ENCODE results near the gene TCTN1.

Gene TCTN1

GRCh38 chr12:110637869-110638441 is 24.0 kb downstream of the TCTN1 start:
- H3K9ac ChIP-seq (ENCODE audit: low read length) = no peak overlapping the region; the same call in 1 of the 2 replicates
- no peaks in the 10 kb centered on the region for H3K9me2 ChIP-seq (ENCODE audit: low read depth, low read length)
- H3K27me3 ChIP-seq (ENCODE audit: insufficient read depth, low read length) = no peaks in the 10 kb centered on the region
- no peaks in the 10 kb centered on the region for H3K9me3 ChIP-seq (ENCODE audit: low read length)
- peak overlapping the region; percentile 97 for H3K27ac ChIP-seq (ENCODE audit: low read depth, low read length, poor library complexity, severe bottlenecking)
- H4K20me1 ChIP-seq (ENCODE audit: insufficient read depth, low read length) = no peaks in the 10 kb centered on the region
- no peak overlapping the region for H3K4me3 ChIP-seq (ENCODE audit: low read depth, low read length, poor library complexity, severe bottlenecking)
- peaks cover 98% of the 10 kb centered on the region for H3K4me1 ChIP-seq (ENCODE audit: insufficient read depth, low read length, severe bottlenecking)
- H3K79me2 ChIP-seq (ENCODE audit: insufficient read depth, low read length) = peaks cover 7% of the 10 kb centered on the region; the same call in 1 of the 2 replicates
- H2AFZ ChIP-seq (ENCODE audit: low read length) = no peak overlapping the region
- no peak overlapping the region; the same call in 1 of the 2 replicates for H3K4me2 ChIP-seq (ENCODE audit: low read length)
- H3K36me3 ChIP-seq (ENCODE audit: insufficient read depth, low read length) = no peaks in the 10 kb centered on the region
- no peaks in the 10 kb centered on the region for H3F3A ChIP-seq (ENCODE audit: insufficient read depth, low read length)
- TF ChIP-seq EZH2 (IDR thresholded peaks at IDR 0.05; ENCODE audit: borderline replicate concordance, low read length) = no peak
- TF ChIP-seq CTCF (IDR thresholded peaks at IDR 0.05; ENCODE audit: low read length) = no peak

GRCh38 chr12:110638796-110639195 is 24.9 kb downstream of the TCTN1 start:
- H4K20me1 ChIP-seq (ENCODE audit: insufficient read depth, low read length) = no peaks in the 10 kb centered on the region
- H3K27me3 ChIP-seq (ENCODE audit: insufficient read depth, low read length) = no peaks in the 10 kb centered on the region
- no peaks in the 10 kb centered on the region for H3F3A ChIP-seq (ENCODE audit: insufficient read depth, low read length)
- H3K4me2 ChIP-seq (ENCODE audit: low read length) = peak overlapping the region; percentile 60; the same call in 1 of the 2 replicates
- no peak overlapping the region; the same call in 1 of the 2 replicates for H3K9ac ChIP-seq (ENCODE audit: low read length)
- no peaks in the 10 kb centered on the region for H3K36me3 ChIP-seq (ENCODE audit: insufficient read depth, low read length)
- H3K9me3 ChIP-seq (ENCODE audit: low read length) = no peaks in the 10 kb centered on the region
- peaks cover 7% of the 10 kb centered on the region; the same call in 1 of the 2 replicates for H3K79me2 ChIP-seq (ENCODE audit: insufficient read depth, low read length)
- TF ChIP-seq CTCF (IDR thresholded peaks at IDR 0.05; ENCODE audit: low read length) = no peak
- no peak for TF ChIP-seq EZH2 (IDR thresholded peaks at IDR 0.05; ENCODE audit: borderline replicate concordance, low read length)
- H3K27ac ChIP-seq (ENCODE audit: low read depth, low read length, poor library complexity, severe bottlenecking) = peak overlapping the region; percentile 97
- no peaks in the 10 kb centered on the region for H3K9me2 ChIP-seq (ENCODE audit: low read depth, low read length)
- H2AFZ ChIP-seq (ENCODE audit: low read length) = no peak overlapping the region
- H3K4me1 ChIP-seq (ENCODE audit: insufficient read depth, low read length, severe bottlenecking) = peaks cover 99% of the 10 kb centered on the region
- H3K4me3 ChIP-seq (ENCODE audit: low read depth, low read length, poor library complexity, severe bottlenecking) = no peak overlapping the region

- H3K27ac ChIP-seq (ENCODE audit: low read depth, low read length, poor library complexity, severe bottlenecking) = peak overlapping the region; percentile 97
- peak overlapping the region; percentile 68; the same call in 1 of the 2 replicates for H3K9ac ChIP-seq (ENCODE audit: low read length)
- no peak for TF ChIP-seq EZH2 (IDR thresholded peaks at IDR 0.05; ENCODE audit: borderline replicate concordance, low read length)
- no peak for TF ChIP-seq CTCF (IDR thresholded peaks at IDR 0.05; ENCODE audit: low read length)
- H3F3A ChIP-seq (ENCODE audit: insufficient read depth, low read length) = no peaks in the 10 kb centered on the region
- H3K4me3 ChIP-seq (ENCODE audit: low read depth, low read length, poor library complexity, severe bottlenecking) = peak overlapping the region; percentile 61
- peaks cover 7% of the 10 kb centered on the region; the same call in 1 of the 2 replicates for H3K79me2 ChIP-seq (ENCODE audit: insufficient read depth, low read length)
- no peaks in the 10 kb centered on the region for H3K36me3 ChIP-seq (ENCODE audit: insufficient read depth, low read length)
- peaks cover 99% of the 10 kb centered on the region for H3K4me1 ChIP-seq (ENCODE audit: insufficient read depth, low read length, severe bottlenecking)
- H3K9me3 ChIP-seq (ENCODE audit: low read length) = no peaks in the 10 kb centered on the region
- H3K9me2 ChIP-seq (ENCODE audit: low read depth, low read length) = no peaks in the 10 kb centered on the region
- H4K20me1 ChIP-seq (ENCODE audit: insufficient read depth, low read length) = no peaks in the 10 kb centered on the region
- no peaks in the 10 kb centered on the region for H3K27me3 ChIP-seq (ENCODE audit: insufficient read depth, low read length)
- peak overlapping the region; percentile 60 for H3K4me2 ChIP-seq (ENCODE audit: low read length)
- no peak overlapping the region for H2AFZ ChIP-seq (ENCODE audit: low read length)
Observed at GRCh38 chr12:110639336-110640141, 25.6 kb downstream of the TCTN1 start.
